Mucosa of rectum (tissue), 2 donors: Measurements from ENCODE around the gene STUM.

Experiments
- H3K27ac ChIP-seq, 2 donors: one replicate each; pipeline ENCODE4 v1.7.0; 2013; ENCODE audit warnings: inconsistent platforms in 2 of 2, low read depth in 2 of 2, low read length in 2 of 2
- H3K27me3 ChIP-seq, 2 donors: one replicate each; pipeline ENCODE4 v1.7.0; 2013; ENCODE audit warnings: low read length in 2 of 2; ENCODE audit not compliant: control insufficient read depth in 2 of 2, insufficient read depth in 2 of 2
- H3K36me3 ChIP-seq, 2 donors: one replicate each; pipeline ENCODE4 v1.7.0; 2013; ENCODE audit warnings: low read length in 2 of 2; ENCODE audit not compliant: control insufficient read depth in 2 of 2, insufficient read depth in 2 of 2
- H3K4me1 ChIP-seq, 2 donors: one replicate each; pipeline ENCODE4 v1.7.0; 2013; ENCODE audit warnings: low read length in 2 of 2, mild to moderate bottlenecking in 1 of 2; ENCODE audit not compliant: control insufficient read depth in 2 of 2, insufficient read depth in 2 of 2
- H3K4me3 ChIP-seq, 2 donors: one replicate each; pipeline ENCODE4 v1.7.0; 2013; ENCODE audit warnings: low read length in 2 of 2
- H3K9ac ChIP-seq, 2 donors: one replicate each; pipeline ENCODE4 v1.7.0; 2013; ENCODE audit warnings: low read length in 2 of 2, low read depth in 1 of 2, mild to moderate bottlenecking in 1 of 2
- H3K9me3 ChIP-seq, 2 donors: one replicate each; pipeline ENCODE4 v1.7.0; 2013; ENCODE audit warnings: low read length in 2 of 2; ENCODE audit not compliant: control insufficient read depth in 2 of 2
- donor health status: healthy.
- donor health status: Normal muscosa, but diverticular disease.

The STUM gene

GRCh38 chr1:226619031-226619430, 70.5 kb downstream of the STUM start:
- Histone ChIP-seq H3K9ac (no peak overlapping the region), H3K27ac (no peak overlapping the region), H3K27me3 (no peaks in the 10 kb centered on the region), H3K4me1 (no peaks in the 10 kb centered on the region), H3K36me3 (no peaks in the 10 kb centered on the region), H3K4me3 (no peak overlapping the region), H3K9me3 (no peaks in the 10 kb centered on the region)

DNA sequence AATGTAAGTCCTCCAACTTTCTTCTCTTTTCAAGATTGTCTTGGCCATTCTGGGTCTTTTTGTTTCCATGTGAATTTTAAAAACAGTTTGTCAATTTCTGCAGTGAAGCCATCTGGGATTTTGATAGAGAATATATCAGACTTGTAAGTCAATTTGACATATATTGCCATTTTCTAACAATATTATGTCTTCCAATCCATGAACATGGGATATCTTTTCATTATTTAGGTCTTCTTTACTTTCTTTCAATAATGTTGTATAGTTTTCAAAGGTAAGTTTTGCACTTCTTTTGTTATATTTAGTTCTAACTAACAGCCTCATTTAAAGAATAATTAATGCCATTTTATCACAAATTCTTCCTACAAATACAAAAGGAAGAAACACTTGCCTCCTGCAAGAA, 73.4 kb downstream of the STUM start:
- Histone ChIP-seq H3K36me3 (no peaks in the 10 kb centered on the region), H3K9me3 (no peaks in the 10 kb centered on the region), H3K27me3 (no peaks in the 10 kb centered on the region), H3K27ac (no peak overlapping the region), H3K9ac (no peak overlapping the region), H3K4me3 (no peak overlapping the region), H3K4me1 (no peaks in the 10 kb centered on the region)

DNA sequence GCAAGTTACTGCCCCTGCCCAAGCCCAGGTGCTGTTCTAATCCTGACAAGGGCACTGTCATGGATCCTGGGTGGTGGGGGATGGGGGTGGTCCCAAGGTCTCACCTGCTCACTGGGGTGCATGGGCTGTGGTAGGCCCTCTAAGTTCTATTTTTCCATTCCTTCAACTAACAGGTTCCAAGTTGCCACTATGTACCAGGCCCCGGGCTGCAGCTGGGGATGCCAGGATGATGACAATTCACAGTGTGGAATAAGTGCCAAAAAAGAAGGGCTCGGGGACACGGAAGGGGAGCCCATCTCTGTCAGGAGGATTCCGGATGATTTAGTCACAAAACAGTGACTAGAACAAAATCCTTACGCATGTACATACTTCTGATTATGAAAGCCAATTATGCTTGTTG, 76.0 kb downstream of the STUM start:
- Histone ChIP-seq H3K36me3 (no peaks in the 10 kb centered on the region), H3K27ac (no peak overlapping the region), H3K27me3 (no peaks in the 10 kb centered on the region), H3K4me3 (no peak overlapping the region), H3K9me3 (no peaks in the 10 kb centered on the region), H3K4me1 (peaks cover 0 to 2% of the 10 kb centered on the region in 2 donors), H3K9ac (no peak overlapping the region)

DNA sequence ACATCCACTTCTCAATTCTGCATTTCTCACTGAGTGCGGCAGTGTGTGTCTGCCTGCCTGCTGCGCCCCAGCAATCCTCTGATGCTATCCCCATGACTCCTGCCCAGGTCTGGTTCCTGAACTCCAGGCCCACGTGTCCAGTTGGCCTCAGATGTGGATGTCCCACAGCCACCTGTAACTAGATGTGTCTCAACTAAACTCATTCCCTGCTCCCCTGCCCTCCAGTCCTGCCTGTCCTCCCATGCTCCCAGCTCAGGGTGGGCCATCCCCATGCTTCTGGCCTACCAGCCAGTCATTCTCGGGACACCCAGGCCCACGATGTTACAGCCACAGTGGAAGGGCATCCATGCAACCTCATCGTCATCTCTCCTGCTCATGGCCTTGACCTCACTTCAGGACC, 76.8 kb downstream of the STUM start:
- Histone ChIP-seq H3K9me3 (no peaks in the 10 kb centered on the region), H3K27ac (no peak overlapping the region), H3K27me3 (no peaks in the 10 kb centered on the region), H3K4me3 (no peak overlapping the region), H3K9ac (no peak overlapping the region), H3K36me3 (no peaks in the 10 kb centered on the region), H3K4me1 (peaks cover 0 to 2% of the 10 kb centered on the region in 2 donors)

GRCh38 chr1:226625832-226626576, 77.4 kb downstream of the STUM start:
- Histone ChIP-seq H3K4me3 (peak overlapping the region in 1 of 2 donors; percentile 39), H3K9ac (no peak overlapping the region), H3K4me1 (peaks cover 0 to 2% of the 10 kb centered on the region in 2 donors), H3K27me3 (no peaks in the 10 kb centered on the region), H3K27ac (no peak overlapping the region), H3K36me3 (no peaks in the 10 kb centered on the region), H3K9me3 (no peaks in the 10 kb centered on the region)

DNA sequence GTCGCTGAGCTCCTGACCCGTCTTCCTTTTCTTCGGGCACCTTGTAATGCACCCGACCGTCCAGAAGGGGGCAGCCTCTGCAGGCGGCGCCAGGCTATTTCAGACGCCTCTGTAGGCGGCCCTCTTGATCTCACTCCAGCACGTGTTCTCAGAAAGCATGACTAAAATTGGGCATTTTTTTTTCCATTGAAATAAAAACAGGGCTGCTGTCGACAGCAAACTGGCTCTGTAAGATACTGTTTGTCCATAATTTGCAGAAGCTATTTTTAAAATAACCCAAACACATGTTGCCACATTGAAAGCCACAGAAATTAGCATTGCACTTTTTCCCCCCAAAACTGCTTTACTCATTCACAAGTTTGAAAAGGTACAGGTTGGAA, 78.0 kb downstream of the STUM start:
- Histone ChIP-seq H3K4me1 (peaks cover 0 to 2% of the 10 kb centered on the region in 2 donors), H3K36me3 (no peaks in the 10 kb centered on the region), H3K9ac (no peak overlapping the region), H3K27ac (no peak overlapping the region), H3K9me3 (no peaks in the 10 kb centered on the region), H3K27me3 (no peaks in the 10 kb centered on the region), H3K4me3 (peak overlapping the region in 1 of 2 donors; percentile 39)

- no peak overlapping the region for H3K27ac ChIP-seq
Measured at GRCh38 chr1:226627050-226627755, 78.6 kb downstream of the STUM start.

DNA sequence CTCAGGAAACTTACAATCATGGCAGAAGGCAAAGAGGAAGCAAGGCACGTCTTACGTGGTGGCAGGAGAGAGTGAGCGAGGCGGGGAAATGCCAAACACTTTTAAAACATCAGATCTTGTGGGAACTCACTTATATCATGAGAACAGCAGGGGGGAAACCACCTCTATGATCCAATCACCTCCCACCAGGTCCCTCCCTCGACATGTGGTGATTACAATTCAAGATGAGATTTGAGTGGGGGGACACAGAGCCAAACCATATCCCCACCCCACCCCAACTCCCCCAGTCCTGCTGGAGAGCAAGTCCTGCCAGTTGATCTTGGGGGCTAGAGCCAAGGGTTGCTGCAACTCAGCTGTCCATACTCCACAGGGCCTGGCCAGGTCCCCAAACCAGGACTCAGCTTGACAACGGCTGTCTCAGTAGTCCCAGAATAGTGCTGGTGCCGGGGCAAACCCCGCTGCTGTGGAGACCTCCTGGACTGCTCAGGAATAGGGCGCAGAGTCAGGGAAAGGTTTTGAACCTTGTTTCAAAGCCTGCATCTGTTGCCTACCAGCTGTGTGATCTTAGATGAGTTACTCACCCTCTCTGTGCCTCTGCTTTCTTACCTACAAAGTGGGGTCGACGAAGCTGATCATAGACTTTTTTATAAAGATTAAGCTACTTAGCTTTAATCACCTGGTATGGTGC, 79.5 kb downstream of the STUM start:
- Histone ChIP-seq H3K27ac (no peak overlapping the region), H3K9ac (no peak overlapping the region), H3K4me3 (no peak overlapping the region), H3K27me3 (no peaks in the 10 kb centered on the region), H3K36me3 (no peaks in the 10 kb centered on the region), H3K9me3 (no peaks in the 10 kb centered on the region), H3K4me1 (peaks cover 2% of the 10 kb centered on the region in 2 donors)

More at GRCh38 chr1:226627050-226627755, 78.6 kb downstream of the STUM start:
- Histone ChIP-seq H3K27me3 (no peaks in the 10 kb centered on the region), H3K4me1 (peaks cover 1 to 2% of the 10 kb centered on the region in 2 donors), H3K9ac (no peak overlapping the region), H3K9me3 (no peaks in the 10 kb centered on the region), H3K36me3 (no peaks in the 10 kb centered on the region), H3K4me3 (no peak overlapping the region)

DNA sequence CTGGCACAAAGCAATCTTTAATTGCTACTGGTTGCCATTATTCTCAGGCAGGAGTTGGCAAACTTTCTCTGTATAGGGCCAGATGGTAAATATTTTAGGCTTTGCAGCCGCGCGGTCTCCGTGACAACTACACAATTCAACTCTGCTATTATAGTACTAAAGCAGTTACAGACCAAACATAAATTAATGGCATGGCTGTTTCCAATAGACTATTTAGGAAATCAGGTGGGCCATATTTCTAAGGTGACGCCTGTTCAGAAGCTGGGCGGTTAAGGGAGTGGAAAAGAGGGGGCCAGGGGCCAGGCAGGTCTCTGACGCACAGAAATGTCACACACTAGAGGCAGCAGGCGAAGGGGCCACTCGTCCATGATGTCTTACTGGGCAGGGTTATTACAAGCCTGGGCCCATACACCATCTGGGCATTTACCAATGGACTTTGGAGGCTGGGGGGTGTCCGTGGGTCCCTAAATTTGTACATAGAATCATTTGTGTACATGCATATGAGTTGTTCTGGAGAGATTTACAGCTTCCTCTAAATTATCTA, 80.1 kb downstream of the STUM start:
- H3K36me3 ChIP-seq: no peaks in the 10 kb centered on the region
- H3K9me3 ChIP-seq: no peaks in the 10 kb centered on the region
- no peak overlapping the region for H3K9ac ChIP-seq
- no peak overlapping the region for H3K4me3 ChIP-seq
- peaks cover 2% of the 10 kb centered on the region in 2 donors for H3K4me1 ChIP-seq
- H3K27ac ChIP-seq: no peak overlapping the region
- no peaks in the 10 kb centered on the region for H3K27me3 ChIP-seq
